NCI-H1092 treated with DMSO at 0.1 percent for 48 hours (cell line): ENCODE measurements around the gene FAM114A1.
"Not testable (repeated sequence)": the region's sequence is repeated elsewhere in the genome, so short reads cannot be mapped to it uniquely, and the experiment has no call there.

Experiments
- DNase-seq: peaks from one replicate; lab custom pipeline; 2025; lab: John Stamatoyannopoulos, UW

Gene FAM114A1

DNA sequence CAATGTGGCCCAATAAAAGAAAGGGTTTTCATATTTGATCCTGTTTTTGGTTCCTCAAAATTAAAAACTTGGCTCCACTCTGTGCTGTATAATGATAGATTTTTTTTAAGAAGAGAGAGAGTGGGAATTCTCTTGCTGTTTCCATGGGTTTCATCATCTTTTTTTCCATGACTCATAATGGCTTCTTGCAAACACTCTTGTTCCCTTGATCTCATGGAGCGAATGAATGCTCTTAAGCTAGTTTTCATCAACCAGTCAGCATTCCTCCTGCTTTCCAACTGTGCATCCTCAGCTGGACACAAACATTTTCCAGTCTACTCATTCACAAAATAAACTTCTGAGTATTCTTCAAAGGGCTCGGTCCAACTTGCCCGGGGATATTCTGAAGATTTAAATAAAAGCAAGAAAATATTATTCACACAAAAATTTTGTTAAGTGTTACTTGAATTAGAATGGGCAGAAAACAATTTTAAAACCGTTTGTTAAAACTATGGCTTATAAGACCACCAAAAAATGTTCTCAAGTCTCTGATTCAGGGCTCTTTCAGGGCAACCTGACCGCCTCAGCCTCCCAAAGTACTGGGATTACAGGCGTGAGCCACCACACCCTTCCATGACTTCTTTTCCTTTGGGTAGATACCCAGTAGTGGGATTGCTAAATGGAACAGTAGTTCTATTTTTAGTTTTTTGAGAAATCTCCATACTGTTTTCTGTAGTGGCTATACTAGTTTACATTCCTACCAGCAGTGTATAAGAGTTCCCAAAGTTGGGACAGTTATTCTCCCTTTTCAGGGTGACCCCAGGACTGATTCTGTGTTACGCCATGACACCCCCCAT lies 99.9 kb downstream of the FAM114A1 start:
- no peak for DNase-seq

DNA sequence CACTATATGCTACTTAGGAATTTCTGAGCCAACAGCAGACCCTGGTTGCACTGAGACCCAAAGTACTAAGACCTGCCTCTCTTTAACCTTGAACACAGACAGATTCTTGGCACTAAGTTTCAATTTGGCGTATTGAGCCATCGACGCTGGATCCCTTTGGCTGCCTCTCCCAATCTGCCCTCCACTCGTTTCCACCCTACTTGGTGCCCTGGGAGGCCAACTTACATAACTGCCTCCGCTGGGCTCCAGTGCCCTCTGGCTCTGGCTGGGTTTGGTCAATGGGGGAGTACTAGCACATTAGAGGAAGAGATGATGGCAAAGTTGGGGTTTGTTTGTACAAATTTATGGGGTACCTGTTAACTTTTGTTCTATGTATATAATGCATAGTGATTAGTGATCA lies 101.1 kb downstream of the FAM114A1 start:
- no peak for DNase-seq

DNA sequence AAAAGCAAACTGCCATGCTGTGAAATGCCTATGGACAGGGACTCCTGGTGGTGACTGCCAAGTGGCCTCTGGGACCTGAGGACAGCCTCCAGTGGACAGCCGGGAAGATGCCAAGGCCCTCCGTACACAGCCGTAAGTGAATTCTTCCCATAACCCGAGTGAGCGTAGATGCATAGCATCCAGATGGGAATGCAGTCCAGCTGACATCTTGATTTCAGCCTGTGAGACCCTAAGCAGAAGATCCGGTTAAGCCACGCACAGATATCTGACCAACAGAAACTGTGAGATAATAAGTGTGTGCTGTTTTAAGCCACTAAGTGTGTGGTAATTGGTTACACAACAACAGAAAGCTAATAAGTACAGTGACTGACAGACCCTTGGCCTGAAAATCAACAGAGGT lies 108.7 kb downstream of the FAM114A1 start:
- DNase-seq: no peak

DNA sequence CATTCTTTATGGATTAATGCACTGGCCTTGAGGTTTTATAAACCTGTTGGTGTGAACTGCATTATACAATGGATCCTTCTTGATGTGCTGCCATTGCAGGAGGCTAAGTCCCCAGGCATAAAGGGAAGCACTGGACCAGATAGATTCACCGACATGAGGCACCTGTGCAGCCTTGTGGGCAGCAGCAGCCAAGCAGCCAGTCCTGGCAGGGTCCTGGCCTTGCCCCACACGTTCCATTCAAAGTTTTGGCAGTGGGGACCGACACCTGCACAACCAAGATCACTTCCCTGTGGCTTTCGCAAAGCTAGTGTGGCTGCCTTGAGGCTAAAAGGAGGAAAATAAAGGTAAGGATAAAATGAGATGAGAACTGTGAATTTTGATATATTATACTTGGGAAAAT lies 111.5 kb downstream of the FAM114A1 start:
- DNase-seq: no peak

DNA sequence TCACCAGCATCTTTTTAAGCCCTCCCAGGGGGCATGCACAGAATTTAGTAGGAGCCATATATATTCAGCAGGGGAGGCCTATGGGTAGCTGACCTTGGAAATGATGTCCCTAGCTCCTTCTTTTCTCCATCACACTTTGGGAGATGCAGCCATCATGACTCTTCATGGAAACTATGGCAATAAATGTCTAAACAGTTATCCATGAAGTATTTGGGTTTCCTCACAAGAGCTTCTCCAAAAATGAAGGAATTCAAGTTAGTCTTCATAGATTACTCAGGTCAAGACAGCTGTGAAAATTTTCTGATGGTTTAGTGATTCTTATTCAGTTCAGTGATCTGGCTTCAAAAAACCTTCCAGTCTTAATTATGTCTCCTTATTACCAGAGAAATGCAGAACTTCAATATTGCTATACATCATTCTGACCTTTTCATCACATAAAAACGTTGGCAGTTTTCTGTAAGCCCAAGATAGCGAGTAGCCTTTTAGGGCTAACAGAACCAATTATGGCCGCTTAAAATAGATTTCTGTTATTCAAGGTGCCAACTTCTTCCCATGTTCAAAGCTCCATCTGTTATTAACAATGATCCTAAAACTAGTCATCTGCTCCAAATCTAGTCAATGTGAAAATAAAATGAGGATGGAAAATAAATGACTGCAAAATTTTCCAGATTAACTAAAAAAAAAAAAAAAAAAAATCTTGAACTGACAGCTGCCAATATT lies 112.1 kb downstream of the FAM114A1 start:
- DNase-seq: no peak

DNA sequence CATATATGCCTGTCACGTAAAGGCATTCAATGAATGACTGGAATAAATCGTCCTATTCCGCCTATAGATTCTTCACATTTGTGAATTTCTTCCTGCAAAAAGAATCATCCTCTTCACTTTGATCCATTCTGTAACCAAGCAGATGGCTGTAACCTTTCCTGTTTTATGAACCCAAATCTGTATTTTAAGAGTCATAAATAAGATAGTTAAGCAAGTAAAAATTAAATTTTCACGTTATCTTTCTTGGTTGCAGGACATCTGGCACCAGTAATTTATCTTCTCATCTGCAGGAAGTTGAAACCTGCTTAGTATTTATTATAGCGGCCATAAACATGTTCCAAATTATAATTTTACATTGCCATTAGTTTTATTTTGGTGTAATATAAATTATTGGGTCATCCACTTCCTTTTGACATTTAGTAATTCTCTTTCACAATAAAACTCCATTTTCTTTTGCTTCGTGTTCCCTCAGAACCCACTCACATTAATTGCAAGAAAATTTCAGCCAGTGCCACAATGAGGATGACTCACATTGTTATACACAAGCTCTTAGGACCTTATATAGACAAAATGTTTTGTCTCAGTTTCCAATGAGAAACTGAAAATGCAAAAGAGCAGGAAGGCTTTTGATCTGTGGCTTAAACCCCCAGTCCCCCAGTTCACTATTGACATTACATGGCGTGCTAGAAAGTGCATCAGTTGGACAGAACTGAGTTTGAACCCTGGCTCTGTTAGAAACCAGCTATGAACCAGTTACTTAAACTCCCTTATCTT lies 113.5 kb downstream of the FAM114A1 start:
- DNase-seq: no peak

DNA sequence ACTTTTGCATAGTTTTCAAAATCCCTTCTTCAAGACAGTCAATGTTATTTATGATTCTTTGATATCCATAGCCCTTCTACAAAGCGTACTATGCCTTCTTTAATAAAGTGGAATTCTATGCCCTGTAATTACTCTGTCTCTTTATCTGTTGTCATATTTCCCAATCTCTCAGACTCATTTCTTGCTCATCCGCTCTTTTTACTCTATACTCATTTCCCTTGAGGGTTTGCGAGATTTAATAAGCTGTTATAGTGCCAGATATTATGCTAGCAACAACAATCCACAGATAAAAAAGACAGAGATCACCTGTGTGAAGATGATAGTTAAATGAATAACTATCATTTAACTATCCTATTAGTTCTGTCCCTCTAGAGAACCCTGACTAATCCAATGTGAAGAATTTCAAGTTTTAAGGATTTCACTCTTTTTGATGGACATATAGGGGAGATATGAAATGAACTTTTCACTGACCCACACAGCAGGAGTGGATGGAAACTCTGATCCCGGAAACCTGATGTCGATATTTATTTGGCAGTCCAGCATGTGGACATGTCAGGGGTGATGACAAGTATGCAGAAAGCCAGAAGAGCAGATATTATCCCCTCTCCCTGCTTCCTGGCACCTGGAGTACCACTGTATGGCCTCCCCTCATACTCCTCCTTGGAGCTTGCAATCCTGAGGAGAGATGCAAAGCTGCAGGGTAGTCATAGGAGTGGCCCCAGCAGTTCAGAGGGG lies 114.9 kb downstream of the FAM114A1 start:
- DNase-seq: no peak

DNA sequence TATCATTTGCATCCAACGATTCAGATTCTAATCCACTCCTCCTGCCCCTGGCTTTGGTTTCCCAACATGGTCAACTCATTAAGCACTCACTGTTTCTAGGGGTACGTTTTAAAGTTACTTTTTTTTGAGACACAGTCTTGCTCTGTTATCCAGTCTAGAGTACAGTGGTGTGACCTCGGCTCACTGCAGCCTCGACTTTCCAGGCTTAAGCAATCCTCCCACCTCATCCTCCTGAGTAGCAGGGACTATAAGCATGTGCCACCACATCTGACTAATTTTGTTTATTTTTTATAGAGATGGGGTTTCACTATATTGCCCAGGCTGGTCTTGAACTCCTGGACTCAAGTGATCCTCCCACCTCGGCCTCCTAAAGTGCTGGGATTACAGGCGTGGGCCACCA lies 115.7 kb downstream of the FAM114A1 start:
- no peak for DNase-seq

DNA sequence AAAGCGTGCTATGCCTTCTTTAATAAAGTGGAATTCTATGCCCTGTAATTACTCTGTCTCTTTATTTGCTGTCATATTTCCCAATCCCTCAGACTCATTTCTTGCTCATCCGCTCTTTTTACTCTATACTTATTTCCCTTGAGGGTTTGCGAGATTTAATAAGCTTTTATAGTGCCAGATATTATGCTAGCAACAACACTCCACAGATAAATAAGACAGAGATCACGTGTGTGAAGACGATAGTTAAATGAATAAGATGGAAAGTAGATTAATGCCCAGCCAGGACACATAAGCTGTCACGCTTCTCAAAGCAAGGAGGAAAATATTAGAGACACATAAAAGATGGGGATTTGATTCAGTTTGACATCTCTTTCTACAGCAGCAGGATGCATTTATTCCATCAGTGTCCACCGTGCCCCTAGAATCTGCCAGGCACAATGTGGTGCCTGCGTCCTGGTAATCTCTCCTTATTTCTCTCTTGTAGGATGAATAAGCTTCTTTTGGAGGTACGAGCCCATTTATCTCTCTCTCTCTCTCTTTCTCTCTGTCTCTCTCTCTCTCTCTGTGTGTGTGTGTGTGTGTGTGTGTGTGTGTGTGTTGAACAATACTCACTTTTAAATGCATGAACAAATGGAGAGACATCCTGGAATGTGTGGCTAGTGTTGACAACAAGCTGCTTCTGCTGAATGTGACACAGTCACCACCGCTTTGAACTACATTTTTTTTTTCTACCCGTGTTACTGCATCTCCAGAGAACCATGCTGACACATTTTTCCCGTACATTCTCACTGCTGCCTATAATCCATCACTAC lies 116.4 kb downstream of the FAM114A1 start:
- no peak for DNase-seq

DNA sequence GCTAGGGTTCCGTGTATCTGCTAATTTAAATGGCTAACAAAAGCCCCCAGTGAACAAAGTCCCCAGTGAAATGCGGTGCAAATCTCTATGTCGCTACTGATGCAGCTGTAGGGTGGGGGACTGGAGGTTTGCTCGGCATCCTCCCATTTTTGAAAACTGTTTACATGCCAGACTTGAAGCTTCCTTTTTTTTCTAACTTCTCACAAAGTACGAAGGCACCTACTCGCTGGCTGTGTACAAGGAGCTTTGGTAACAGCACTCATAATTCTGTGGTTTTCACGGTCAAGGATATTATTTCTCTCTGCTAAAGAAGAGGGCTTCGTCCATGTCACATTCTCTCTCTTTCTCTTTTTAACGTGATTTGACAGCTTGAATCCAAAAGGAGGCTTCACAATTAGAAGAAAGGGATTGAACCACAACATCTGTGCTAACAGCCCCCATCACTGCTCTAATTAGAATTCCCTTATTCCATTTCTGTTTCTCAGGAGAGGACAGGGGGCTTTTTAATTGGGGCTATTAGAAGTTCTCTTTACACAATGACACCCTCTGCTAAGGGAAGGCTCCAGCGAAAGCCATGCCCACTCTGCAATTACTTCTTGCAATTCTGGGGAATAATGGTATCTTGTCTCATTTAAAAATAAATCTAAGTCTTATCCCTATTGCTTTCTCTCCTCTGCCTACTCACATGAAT lies 117.9 kb downstream of the FAM114A1 start:
- DNase-seq: no peak

DNA sequence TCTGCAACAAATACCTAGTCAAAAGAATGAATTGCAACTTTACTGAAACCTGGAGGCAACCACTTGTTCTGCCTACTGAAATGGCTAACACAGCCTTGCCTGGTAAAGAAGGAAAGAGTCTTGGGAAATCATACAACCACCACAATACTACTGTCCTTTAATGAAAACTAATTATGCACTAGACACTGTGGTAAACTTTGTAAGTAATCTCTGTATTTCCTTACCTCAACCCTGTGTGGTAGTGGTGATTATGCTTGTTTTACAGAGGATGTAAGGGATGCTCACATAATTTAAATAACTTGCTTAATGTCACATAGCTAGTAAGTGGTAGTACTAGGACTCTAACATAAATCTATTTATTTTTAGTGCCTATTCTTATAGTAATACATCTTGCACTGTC lies 119.9 kb downstream of the FAM114A1 start:
- no peak for DNase-seq

DNA sequence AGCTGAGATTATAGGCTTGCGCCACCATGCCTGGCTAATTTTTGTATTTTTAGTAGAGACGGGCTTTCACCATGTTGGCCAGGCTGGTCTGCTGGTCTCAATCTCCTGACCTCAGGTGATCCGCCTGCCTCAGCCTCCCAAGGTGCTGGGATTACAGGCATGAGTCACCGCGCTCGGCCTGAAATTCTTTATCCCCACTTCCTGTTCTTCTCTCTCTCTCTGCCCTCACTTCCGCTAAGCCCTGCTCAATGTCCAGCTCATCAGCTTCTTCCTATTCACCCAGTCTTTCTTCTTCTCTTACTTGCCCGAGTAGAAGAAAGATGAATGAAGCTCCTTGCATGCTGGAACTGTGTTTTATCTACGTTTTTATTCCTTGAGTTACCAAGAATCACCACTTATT lies 120.7 kb downstream of the FAM114A1 start:
- DNase-seq: not testable (repeated sequence)

DNA sequence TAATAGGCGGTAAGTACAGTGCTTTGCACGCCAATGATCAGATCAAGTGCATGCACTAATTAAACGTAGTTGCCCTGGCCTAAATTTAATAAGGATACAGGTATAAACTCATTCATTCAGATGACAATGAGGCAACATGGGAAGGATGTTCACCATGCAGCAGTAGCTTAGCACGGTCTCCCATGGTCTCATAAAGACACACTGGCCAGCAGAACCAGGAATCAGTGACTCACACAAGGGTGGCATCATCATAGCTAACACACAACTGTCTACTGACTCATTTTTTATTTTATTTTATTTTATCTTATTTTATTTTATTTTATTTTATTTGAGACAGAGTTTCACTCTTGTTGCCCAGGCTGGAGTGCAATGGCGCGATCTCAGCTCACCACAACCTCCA lies 121.9 kb downstream of the FAM114A1 start:
- DNase-seq: no peak

DNA sequence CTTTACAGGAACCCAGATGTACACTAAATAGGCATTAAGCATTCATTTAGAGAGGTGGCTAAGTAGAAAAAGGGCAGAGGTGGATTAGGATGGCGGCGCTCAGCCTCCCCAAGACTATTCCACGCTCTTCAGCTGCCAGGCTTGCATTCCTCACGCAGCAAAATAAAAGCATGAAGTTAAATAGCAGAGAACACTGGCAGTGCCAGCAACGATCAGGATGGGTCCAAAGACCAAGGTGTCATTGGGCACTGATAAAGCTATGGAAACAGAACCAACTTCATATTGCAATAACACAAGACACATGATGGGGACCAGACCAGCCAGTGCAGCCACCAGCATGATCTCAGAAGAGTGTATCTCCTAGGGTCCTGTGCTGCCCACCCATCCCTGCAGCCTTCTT lies 122.6 kb downstream of the FAM114A1 start:
- DNase-seq: no peak

DNA sequence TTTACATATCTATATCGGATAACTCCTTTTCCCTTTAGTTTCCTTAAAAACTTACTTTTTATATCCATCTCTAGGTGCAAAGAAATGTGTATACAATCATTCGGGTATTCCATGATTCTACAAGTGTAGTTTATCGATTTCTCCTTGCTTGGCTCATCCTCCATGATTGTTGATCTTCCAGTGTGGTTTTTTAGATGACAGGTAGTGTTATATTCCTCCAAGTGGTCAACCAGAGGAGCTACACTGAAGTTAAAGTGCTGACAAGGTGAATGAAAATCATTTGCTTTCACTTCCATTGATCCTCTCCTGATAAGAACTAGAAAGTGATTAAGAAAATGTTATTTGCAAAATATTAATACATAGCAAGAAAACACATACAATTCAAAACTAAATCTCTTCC lies 126.1 kb downstream of the FAM114A1 start:
- DNase-seq: no peak

DNA sequence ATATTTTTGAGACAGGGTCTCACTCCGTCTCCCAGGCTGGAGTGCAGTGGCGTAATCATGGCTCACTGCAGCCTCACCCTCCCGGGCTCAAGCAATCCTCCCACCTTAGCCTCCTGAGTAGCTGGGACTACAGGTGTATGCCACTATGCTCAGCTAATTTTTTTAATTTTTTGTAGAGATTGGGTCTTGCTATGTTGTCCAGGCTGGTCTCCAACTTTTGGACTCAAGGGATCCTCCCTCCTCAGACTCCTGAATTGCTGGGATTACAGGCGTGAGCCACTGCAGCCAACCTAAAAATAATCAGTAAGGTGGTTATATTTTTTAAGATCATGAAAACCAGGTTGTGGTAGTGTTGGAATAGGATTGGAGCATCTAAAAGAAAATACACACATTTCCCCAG lies 126.5 kb downstream of the FAM114A1 start:
- DNase-seq: no peak
